Gastroesophageal sphincter (tissue), 3 donors: ENCODE measurements around the gene NBAS.

Source experiments
- CTCF ChIP-seq, 4 experiments: fragments of 200-600 bp in 2 of 4; fragments of 450-650 bp in 2 of 4; sonication (generic) in 1 of 4; IDR thresholded peaks; one replicate each; pipeline ENCODE4 v1.5.1; 2017 to 2019; ENCODE audit warnings: antibody characterized with exemption in 4 of 4, mild to moderate bottlenecking in 2 of 4, moderate library complexity in 2 of 4
- EP300 ChIP-seq: sonication (generic); formaldehyde crosslinking; IDR thresholded peaks from one replicate; pipeline ENCODE4 v1.6.1; 2017; ENCODE audit warnings: antibody characterized with exemption, mild to moderate bottlenecking
- POLR2A ChIP-seq, 2 donors: fragments of 450-650 bp; IDR thresholded peaks; one replicate each; pipeline ENCODE4 v1.6.1; 2017; ENCODE audit warnings: antibody characterized with exemption in 2 of 2, mild to moderate bottlenecking in 2 of 2, moderate library complexity in 1 of 2
- POLR2AphosphoS5 ChIP-seq: sonication (generic); formaldehyde crosslinking; IDR thresholded peaks from one replicate; pipeline ENCODE4 v1.6.1; 2017; ENCODE audit warnings: antibody characterized with exemption

- TF ChIP-seq CTCF (IDR thresholded peaks at IDR 0.05) (no peak), POLR2A (IDR thresholded peaks at IDR 0.05) (no peak), POLR2AphosphoS5 (no peak), EP300 (no peak)
Measured at GRCh38 chr2:15191789-15192188, 369.3 kb downstream of the NBAS start.
